Astrocyte (in vitro differentiated cells and primary cell): ENCODE results near the gene TNFRSF13B.

Source experiments
- EZH2 ChIP-seq: IDR thresholded peaks from 2 replicates; pipeline ENCODE4 v1.6.1; 2012; ENCODE audit warnings: mild to moderate bottlenecking, low read length, inconsistent platforms; ENCODE audit not compliant: insufficient read depth
- TF ChIP-seq, protein P1 (sequence below): IDR thresholded peaks from 2 replicates; pipeline ENCODE4 v1.5.1; 2011; ENCODE audit warnings: low read depth, mild to moderate bottlenecking, inconsistent platforms, low read length, moderate library complexity; ENCODE audit not compliant: insufficient read depth

DNA sequence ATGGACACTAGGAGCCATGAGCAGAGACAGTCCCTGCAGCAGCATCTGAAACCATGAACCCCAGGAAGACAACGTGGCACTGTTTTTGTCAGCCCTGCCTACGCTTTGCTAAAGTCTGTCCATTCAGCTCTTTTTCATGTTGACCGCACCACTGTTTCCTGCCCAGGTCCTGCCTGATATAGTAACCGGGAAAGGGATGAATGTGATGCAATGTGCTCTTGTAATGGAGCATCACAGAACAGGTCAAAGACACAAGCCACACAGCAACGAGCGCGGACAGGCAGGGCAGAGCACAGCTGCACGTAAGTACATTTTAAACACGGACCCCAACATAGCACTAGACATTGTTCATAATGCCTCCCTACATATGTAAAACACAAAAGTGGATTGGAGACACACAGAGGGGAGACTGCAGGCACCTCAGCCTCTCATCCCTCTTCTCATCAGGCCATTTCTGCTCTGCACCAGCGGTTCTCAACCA lies 16.9 kb upstream of the TNFRSF13B start:
- no peak for TF ChIP-seq EZH2
- TF ChIP-seq, protein P1, sequence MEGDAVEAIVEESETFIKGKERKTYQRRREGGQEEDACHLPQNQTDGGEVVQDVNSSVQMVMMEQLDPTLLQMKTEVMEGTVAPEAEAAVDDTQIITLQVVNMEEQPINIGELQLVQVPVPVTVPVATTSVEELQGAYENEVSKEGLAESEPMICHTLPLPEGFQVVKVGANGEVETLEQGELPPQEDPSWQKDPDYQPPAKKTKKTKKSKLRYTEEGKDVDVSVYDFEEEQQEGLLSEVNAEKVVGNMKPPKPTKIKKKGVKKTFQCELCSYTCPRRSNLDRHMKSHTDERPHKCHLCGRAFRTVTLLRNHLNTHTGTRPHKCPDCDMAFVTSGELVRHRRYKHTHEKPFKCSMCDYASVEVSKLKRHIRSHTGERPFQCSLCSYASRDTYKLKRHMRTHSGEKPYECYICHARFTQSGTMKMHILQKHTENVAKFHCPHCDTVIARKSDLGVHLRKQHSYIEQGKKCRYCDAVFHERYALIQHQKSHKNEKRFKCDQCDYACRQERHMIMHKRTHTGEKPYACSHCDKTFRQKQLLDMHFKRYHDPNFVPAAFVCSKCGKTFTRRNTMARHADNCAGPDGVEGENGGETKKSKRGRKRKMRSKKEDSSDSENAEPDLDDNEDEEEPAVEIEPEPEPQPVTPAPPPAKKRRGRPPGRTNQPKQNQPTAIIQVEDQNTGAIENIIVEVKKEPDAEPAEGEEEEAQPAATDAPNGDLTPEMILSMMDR: no peak
